Gastrocnemius medialis (tissue), 4 donors: Measurements from ENCODE around the gene SEC24C.

Experiments
- POLR2A ChIP-seq, 2 donors: fragments of 450-650 bp; IDR thresholded peaks; one replicate each; pipeline ENCODE4 v1.6.1; 2017; ENCODE audit warnings: antibody characterized with exemption in 2 of 2, mild to moderate bottlenecking in 2 of 2, moderate library complexity in 2 of 2
- TF ChIP-seq, protein P1 (sequence below), 5 experiments: fragments of 450-650 bp in 3 of 5; fragments of 200-600 bp in 2 of 5; sonication (generic) in 2 of 5; IDR thresholded peaks in 4 of 5; conservative IDR thresholded peaks in 1 of 5; 1 replicate in 4 of 5; 2 replicates in 1 of 5; pipeline ENCODE4 v1.5.1; 2016 to 2019; ENCODE audit warnings: antibody characterized with exemption in 5 of 5, mild to moderate bottlenecking in 3 of 5, moderate library complexity in 3 of 5

DNA sequence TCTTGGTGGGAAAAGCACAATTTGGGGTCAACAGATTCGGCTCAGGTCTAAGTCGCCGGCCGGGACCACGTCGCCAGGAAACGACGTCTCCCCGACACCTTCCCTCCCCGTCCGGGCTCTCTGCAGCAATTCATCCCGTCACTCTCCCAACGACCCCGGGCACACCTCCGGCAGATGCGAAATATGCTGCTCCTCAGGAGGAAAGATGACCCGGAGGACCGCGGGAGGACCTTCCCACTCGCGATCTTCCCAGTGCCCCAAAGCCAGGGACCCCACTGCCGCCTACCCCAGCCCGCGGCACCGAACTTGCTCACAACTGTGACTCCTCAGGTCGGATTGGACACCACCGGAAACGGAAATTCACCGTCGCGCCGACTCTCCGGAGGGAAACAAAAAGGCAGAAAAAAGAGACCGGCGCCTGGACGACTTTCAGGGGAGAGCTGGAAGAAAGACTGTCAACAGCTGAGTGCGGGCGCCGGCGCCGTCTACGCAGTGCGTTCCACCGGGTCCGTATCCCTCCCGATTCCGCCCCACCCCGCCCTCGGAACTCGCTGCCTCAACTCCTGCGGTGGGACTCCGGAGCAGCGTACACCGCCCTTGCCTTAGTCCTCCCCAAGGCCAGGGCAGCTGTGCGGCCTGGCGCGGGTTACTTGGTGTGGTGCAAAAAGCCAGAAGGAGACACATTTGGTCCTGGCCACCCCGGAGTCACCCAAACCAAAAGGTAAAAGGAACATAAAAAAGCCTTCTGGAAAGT lies 13.8 kb upstream of the SEC24C start:
- TF ChIP-seq, protein P1, sequence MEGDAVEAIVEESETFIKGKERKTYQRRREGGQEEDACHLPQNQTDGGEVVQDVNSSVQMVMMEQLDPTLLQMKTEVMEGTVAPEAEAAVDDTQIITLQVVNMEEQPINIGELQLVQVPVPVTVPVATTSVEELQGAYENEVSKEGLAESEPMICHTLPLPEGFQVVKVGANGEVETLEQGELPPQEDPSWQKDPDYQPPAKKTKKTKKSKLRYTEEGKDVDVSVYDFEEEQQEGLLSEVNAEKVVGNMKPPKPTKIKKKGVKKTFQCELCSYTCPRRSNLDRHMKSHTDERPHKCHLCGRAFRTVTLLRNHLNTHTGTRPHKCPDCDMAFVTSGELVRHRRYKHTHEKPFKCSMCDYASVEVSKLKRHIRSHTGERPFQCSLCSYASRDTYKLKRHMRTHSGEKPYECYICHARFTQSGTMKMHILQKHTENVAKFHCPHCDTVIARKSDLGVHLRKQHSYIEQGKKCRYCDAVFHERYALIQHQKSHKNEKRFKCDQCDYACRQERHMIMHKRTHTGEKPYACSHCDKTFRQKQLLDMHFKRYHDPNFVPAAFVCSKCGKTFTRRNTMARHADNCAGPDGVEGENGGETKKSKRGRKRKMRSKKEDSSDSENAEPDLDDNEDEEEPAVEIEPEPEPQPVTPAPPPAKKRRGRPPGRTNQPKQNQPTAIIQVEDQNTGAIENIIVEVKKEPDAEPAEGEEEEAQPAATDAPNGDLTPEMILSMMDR (IDR thresholded peaks at IDR 0.05 in 4 of 5, conservative IDR thresholded peaks at IDR 0.05 in 1 of 5), result no peak
- peak; percentile 72 to 85 for TF ChIP-seq POLR2A (IDR thresholded peaks at IDR 0.05)
